Lower leg skin (tissue), 4 donors: Measurements from ENCODE around the gene NDUFA6. TPM values are rescaled to one million over a fixed set of nuclear protein-coding genes. Genes with fewer than 3 reads are reported as not detected.
A peak's percentile ranks its signal among the peaks of the same experiment; 100 is the strongest.

Source experiments
- DNase-seq, 2 donors: peaks; one replicate each; pipeline ENCODE4 v3.0.0-alpha.2; 2019; ENCODE audit warnings: low spot score in 2 of 2
- H3K4me3 ChIP-seq: fragments of 200-600 bp; sonication (generic); 2 replicates; pipeline ENCODE4 v1.5.1; 2017; ENCODE audit warnings: mild to moderate bottlenecking, low read depth; ENCODE audit not compliant: poor library complexity, severe bottlenecking
- CTCF ChIP-seq, 3 donors: fragments of 450-650 bp; IDR thresholded peaks; one replicate each; pipeline ENCODE4 v1.5.1; 2016; ENCODE audit warnings: antibody characterized with exemption in 3 of 3, mild to moderate bottlenecking in 3 of 3, moderate library complexity in 2 of 3
- POLR2A ChIP-seq, 2 donors: fragments of 450-650 bp; IDR thresholded peaks; one replicate each; pipeline ENCODE4 v1.6.1; 2016 to 2017; ENCODE audit warnings: antibody characterized with exemption in 2 of 2, mild to moderate bottlenecking in 1 of 2, moderate library complexity in 1 of 2
- WGBS, 2 donors: methylation state at CpG; one replicate each; pipeline ENCODE4 v1.1.5; 2018; 5-methylcytosine and 5-hydroxymethylcytosine counted together
- intact Hi-C: fragments of 100-400 bp; cut with DNase I; formaldehyde crosslinking; loops from one replicate; pipeline ENCODE4 v1.15.0; 2023; ENCODE audit warnings: low total_unique reads
- total RNA-seq, 4 donors: library from RNA; depleted of rRNA; stranded (reverse); fragments of >200 nt; gene quantifications; one replicate each; pipeline ENCODE4 v1.1.0, GENCODE V29; 2016

The NDUFA6 gene
- total RNA-seq, 4 donors from 2014 or later: 48.8 to 74.7 (median 58.4) TPM

GRCh38 chr22:42083119-42083518, 7.5 kb downstream of the NDUFA6 start:
- WGBS, 2 donors: 86 to 95% methylated on average over 4 of the region's 4 CpGs
- DNase-seq: no peak
- TF ChIP-seq CTCF (IDR thresholded peaks at IDR 0.05) (no peak), POLR2A (IDR thresholded peaks at IDR 0.05) (no peak)
- intact Hi-C loops: no loop called here
- no peak overlapping the region for H3K4me3 ChIP-seq

- H3K4me3 ChIP-seq: peak overlapping the region; percentile 21
- intact Hi-C loops: no loop called here
- 1% methylated on average over 14 of the region's 14 CpGs for WGBS, 2 donors
- TF ChIP-seq CTCF (IDR thresholded peaks at IDR 0.05) (no peak), POLR2A (IDR thresholded peaks at IDR 0.05) (no peak)
- DNase-seq: peak in 1 of 2 donors; percentile 85
These were observed 10.3 kb downstream of the NDUFA6 start for GRCh38 chr22:42080287-42080686.

GRCh38 chr22:42079319-42080251, 11.0 kb downstream of the NDUFA6 start, which contains the start of gene SMDT1:
Gene SMDT1, plus strand, starts transcription at chr22:42079700. Its CDS starts 69 bp downstream, at chr22:42079769.
- H3K4me3 ChIP-seq: peak within 1 kb of the TSS; percentile 34
- TF ChIP-seq POLR2A (IDR thresholded peaks at IDR 0.05): peak in 1 of 2 donors; percentile 67
- TF ChIP-seq CTCF (IDR thresholded peaks at IDR 0.05): no peak
- WGBS, 2 donors: 0 to 1% methylated on average over 62 to 71 of the region's 71 CpGs
- peak; percentile 98 to 100 for DNase-seq
- intact Hi-C loops: no loop called here

GRCh38 chr22:42078469-42079318, 11.9 kb downstream of the NDUFA6 start:
- H3K4me3 ChIP-seq: no peak overlapping the region
- TF ChIP-seq POLR2A (IDR thresholded peaks at IDR 0.05) (no peak), CTCF (IDR thresholded peaks at IDR 0.05) (no peak)
- WGBS, 2 donors: 28 to 29% methylated on average over 24 of the region's 24 CpGs
- peak in 1 of 2 donors; percentile 88 for DNase-seq
- intact Hi-C loops: no loop called here

- DNase-seq: peak in 1 of 2 donors; percentile 86
- intact Hi-C loops: no loop called here
- 89 to 90% methylated on average over 14 to 16 of the region's 21 CpGs for WGBS, 2 donors
- no peak overlapping the region for H3K4me3 ChIP-seq
- TF ChIP-seq CTCF (IDR thresholded peaks at IDR 0.05) (no peak), POLR2A (IDR thresholded peaks at IDR 0.05) (no peak)
These were observed 13.0 kb downstream of the NDUFA6 start for GRCh38 chr22:42077486-42078125.
